Stimulated activated CD8-positive, alpha-beta memory T cell treated with anti-CD3 and anti-CD28 coated beads, Interleukin-12 subunit alpha, Interleukin-12 subunit beta, amount 100 ng/mL, for 4 hours (primary cell): ENCODE measurements around the gene ABCF2.
A peak's percentile ranks its signal among the peaks of the same experiment; 100 is the strongest.

Experiments
- DNase-seq: peaks from one replicate; pipeline ENCODE4 v3.0.0-alpha.2; 2020; ENCODE audit warnings: low read depth

The ABCF2 gene

DNA sequence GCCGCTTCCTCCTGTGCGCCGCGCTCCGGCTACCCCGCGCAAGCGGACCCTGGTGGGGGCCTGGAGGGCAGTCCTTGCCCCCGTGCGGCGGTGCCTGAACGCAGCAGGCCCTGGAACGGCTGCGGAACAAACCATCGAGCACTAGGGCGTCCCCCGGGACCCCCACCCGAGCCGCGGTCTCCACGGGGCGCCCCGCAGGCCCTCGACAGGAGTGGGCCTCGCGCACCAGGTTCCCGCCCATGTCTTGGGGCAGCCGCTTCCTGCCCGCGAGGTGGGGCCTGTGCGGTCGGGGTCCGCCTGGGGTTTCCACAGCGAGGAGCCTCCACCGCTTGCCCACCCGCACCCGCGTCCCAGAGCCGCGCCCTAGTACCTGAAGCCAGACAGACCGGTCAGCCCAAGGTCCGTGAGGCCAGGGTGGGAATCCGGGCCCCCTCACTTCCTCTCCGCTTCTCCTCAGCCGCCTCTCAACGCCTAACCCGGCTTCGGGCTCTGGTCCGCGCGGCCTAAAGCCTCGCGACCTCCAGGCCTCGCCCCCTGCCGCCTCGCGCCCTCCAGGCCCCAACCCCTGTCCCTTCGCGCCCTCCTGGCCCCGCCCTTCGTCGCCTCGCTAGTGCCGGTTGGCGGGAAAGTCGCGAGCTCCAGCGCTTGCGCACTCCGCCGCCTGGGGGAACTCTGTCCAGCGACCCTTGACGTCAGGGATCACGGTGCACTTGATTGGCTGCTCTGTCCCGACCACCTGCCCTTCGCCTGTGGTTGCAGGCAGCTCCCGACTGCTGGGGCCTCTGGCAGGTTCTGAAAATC is 52.6 kb downstream of the ABCF2 start:
- DNase-seq = peak; percentile 6

DNA sequence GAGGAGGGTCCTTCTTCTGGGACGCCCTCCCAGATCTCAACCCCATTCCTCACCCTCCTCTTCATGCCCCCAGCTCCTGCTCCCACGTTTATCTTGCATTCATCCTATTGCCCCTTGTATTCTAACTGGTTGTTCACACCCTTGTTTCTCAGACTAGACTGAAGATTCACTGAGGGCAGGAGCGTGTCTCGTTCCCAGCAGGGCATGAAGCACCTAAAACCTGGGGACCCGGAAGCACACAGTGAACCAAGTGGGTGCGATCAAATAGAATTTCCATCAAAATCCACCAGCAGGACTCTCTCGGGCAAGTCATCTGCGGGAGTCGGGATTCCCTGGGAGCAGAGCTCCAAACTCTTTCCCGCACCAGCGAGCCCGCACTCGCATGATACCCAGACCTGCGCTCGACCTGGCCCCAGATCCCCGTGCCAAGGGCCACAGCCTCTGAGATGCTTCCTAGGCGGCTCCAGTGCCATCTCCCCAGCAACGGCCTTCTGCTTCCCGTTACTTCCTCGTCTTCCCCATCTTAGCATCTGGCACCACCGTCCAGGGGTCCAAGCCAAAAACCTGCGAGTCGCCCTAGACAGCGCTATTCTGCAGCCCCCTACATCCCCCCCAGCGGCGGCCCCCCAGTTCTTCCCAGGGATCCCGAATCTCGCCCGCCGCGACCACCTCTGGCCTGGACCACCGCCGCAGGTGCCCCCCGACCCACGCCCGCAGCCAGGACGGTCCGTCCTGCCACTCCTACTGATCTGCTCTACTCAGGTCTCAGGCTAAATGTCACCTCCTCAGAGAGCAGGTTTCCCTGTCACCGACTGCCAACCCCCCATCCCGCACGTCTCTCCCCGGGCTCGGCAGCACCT is 53.4 kb downstream of the ABCF2 start:
- no peak for DNase-seq

DNA sequence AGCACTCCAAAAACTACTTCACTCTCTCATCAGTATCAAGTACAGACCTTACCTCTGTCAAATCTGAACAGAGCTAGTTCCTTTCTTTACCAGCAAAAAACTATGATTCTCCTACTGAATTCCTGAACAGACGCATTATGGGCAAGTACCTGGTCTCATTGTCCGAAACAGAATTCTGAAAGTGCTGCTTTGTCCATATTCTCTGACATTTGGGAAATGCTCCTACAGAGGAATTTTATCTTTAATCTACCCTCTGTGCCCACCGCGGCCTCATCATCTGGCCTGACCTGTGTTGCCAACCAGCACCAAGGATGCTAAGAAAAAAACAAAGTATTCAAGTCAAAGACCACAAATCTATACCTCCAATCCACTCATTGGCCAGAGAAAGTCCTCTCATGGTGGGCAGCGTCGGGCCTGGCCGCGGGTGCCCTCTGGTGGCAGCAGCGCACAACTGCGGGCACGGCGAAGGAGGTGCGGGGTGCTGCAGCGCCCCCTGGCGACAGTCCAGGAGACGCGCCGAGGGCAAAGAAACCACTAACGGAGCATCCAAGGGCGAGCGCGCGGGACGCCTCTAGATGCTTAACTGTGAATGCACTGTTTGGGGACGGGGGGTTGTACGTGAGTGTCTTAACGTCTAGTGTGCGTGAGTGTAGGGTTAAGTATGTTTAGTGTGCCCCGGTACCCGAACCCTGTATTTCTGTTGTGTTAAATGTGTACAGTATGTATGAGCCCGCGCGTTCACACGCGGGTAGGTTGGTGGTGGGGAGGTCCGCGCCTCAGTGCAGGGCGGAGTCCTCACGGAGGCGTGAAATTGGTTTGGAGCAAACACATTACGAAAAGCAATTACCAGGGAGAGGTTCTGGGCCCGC is 54.5 kb downstream of the ABCF2 start:
- peak; percentile 63 for DNase-seq

DNA sequence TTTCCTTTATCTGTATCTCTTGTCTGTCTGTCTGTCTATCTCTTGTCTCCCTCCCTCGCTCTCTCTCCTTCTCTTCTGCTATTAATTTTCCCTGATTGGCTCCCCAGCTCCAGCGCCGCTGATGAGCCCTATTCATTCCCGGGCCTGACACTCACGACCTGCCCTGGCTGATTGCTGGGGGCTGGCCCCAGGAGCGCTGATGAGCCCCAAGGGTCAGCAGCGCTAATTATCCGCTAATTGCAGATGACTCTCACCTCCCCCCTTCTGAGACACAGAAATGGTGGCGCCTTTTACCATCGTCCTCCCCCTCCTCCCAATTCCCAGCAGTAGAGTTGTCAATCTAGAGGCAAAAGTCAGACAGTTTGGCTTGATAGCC is 58.2 kb downstream of the ABCF2 start:
- no peak for DNase-seq

DNA sequence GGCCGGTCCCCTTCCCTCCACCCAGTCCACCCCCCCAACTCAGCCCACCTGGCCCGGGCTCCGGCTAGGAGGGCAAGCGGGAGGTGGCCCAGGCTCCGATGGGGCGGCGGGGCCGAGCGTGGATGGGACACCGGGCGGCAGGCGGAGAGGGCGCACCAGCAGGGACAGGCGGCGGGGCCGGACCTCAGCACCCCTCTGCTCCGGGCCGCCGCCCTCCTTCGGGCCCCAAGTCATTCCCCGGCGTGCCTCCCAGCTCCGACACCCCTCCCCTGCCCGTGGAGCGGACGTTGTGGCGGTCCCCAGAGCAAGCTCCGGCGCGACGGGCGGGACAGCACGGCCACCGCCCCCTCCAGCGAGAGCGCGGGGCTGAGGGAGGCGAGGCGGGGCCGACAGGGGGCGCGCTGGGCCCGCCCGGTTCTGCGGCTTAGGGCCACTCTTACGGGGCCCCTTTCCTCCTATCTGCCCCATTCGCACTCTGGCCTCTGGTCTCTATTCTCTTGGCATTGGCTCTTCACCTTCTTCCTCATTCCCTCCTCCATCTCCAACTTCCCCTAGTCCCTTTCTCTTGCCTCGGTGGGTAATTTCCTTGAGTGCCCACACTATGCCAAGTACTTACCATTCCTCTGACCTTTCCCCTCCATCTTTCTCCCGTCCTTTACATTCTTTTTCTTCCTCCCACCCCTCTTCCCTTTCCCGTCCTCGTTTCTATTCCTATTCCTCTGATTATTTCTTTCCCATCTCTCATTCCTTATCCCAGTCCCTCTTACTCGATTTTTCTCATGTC is 58.8 kb downstream of the ABCF2 start:
- peak; percentile 31 for DNase-seq

DNA sequence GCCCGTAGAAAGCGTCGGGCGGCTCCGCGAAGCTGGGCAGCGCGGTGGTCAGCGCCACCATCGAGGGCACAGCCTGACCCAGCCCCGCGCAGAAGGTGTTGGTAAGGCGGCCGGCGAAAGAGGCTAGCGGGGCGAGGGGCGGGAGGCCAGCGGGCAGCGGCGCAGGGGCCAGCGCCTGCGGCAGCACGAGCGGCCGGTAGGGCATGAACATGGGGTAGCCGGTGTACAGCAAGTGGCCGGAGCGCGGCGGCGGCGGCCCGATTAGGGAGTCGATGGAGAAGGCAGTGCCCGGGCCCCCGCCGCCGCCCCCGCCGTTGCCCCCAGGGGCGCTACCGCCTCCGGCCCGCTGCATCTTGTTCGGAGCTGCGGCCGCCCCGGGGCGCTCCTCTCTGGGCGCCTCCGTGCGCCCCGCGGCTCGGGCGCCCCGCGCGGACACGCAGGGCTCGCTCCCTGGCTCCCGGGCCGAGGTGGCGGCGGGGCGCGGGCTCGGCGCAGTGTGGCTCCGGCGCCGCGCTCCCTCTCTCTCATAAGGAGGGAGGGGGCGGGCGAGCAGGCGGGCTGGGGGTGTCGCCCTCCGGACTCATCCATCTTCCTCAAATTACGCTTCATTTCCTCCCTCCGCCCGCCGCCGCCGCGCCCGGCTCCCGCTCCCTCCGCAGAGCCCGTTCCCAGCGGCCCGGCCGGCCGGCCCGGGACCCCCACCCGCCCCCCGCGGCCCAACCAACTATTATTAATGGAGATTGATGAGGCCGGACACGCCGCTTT is 59.6 kb downstream of the ABCF2 start, which contains the start of gene GBX1:
GBX1 (minus strand) TSS at position 498 of the 765 bp plus-strand sequence; CDS start at position 352, 146 bp downstream.
- no peak for DNase-seq

DNA sequence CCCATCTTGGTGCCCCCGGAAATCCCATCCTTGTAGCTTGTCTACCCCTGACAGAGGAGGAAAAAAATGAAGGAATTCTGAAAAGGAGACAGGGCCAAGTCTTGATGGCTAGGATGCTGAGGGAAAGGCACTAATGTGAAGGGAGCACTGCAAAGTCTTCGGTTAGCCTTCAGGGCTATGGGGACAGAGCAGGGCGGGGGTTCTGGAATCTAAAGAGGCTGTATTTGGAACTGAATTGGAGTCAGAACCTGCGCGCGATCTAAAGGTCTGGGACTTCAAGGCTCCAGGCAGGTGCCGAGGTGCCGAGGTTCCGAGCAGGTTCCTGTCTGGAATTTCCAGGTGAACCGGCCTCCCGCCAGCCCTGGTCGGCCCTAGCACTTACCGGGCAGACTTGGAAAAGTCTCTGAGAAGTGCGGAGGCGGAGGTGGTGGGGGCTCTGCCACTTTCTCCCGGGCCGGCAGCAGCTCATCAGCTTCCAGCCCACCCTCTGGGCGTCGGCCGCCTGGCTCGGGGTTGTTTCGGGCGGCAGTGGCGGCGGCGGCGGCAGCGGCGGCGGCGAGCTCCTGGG is 60.3 kb downstream of the ABCF2 start:
- DNase-seq = no peak
